Loucy (cell line): Measurements from ENCODE around the gene ANXA5.

Experiments
- H2AFZ ChIP-seq: fragments of 200-600 bp; sonication (generic); 2 replicates; pipeline ENCODE4 v1.6.0; 2016; ENCODE audit warnings: antibody characterized with exemption, mild to moderate bottlenecking, low read length, moderate library complexity
- H3F3A ChIP-seq: fragments of 200-600 bp; 2 replicates; pipeline ENCODE4 v1.6.0; 2016; ENCODE audit warnings: antibody characterized with exemption, low read depth, mild to moderate bottlenecking
- H3K27me3 ChIP-seq: fragments of 200-600 bp; sonication (generic); 2 replicates; pipeline ENCODE4 v1.6.1; 2014; ENCODE audit warnings: low read length, mild to moderate bottlenecking; ENCODE audit not compliant: insufficient read depth, poor library complexity, severe bottlenecking
- H3K36me3 ChIP-seq: fragments of 200-600 bp; sonication (generic); 2 replicates; pipeline ENCODE4 v1.6.1; 2016; ENCODE audit warnings: low read length; ENCODE audit not compliant: insufficient read depth
- H3K4me1 ChIP-seq: fragments of 200-600 bp; sonication (generic); 2 replicates; pipeline ENCODE4 v1.5.1; 2014; ENCODE audit warnings: low read length, mild to moderate bottlenecking; ENCODE audit not compliant: insufficient read depth, poor library complexity, severe bottlenecking
- H3K4me2 ChIP-seq: fragments of 200-600 bp; sonication (generic); 2 replicates; pipeline ENCODE4 v1.6.0; 2014; ENCODE audit warnings: antibody characterized with exemption, low read length, low read depth, mild to moderate bottlenecking; ENCODE audit not compliant: poor library complexity, severe bottlenecking
- H3K4me3 ChIP-seq: fragments of 200-600 bp; sonication (generic); 2 replicates; pipeline ENCODE4 v1.5.1; 2014; ENCODE audit warnings: low read length, mild to moderate bottlenecking, mixed read lengths; ENCODE audit not compliant: poor library complexity, severe bottlenecking
- H3K79me2 ChIP-seq: fragments of 200-600 bp; sonication (generic); 2 replicates; pipeline ENCODE4 v1.6.1; 2014; ENCODE audit warnings: low read length; ENCODE audit not compliant: insufficient read depth
- H3K9ac ChIP-seq: fragments of 200-600 bp; sonication (generic); 2 replicates; pipeline ENCODE4 v1.6.0; 2014; ENCODE audit warnings: mild to moderate bottlenecking, low read depth, low read length, moderate library complexity; ENCODE audit not compliant: poor library complexity, severe bottlenecking
- H3K9me2 ChIP-seq: fragments of 200-600 bp; sonication (generic); replicated peaks from 2 replicates; pipeline ENCODE4 v1.6.1; 2016; ENCODE audit warnings: low read depth, low read length, mixed read lengths
- H3K9me3 ChIP-seq: fragments of 200-600 bp; sonication (generic); 2 replicates; pipeline ENCODE4 v1.6.1; 2014; ENCODE audit warnings: mild to moderate bottlenecking, antibody characterized with exemption, low read length, low read depth; ENCODE audit not compliant: insufficient read depth
- H4K20me1 ChIP-seq: fragments of 200-600 bp; sonication (generic); 2 replicates; pipeline ENCODE4 v1.6.0; 2014; ENCODE audit warnings: antibody characterized with exemption, low read length, mild to moderate bottlenecking; ENCODE audit not compliant: insufficient read depth, poor library complexity, severe bottlenecking
- CTCF ChIP-seq: fragments of 200-600 bp; sonication (generic); conservative IDR thresholded peaks from 2 replicates; pipeline ENCODE4 v1.5.1; 2014; ENCODE audit warnings: mild to moderate bottlenecking, antibody characterized with exemption, low read length
- EZH2phosphoT487 ChIP-seq: fragments of 200-600 bp; IDR thresholded peaks from 2 replicates; pipeline ENCODE4 v1.6.1; 2018; ENCODE audit warnings: antibody characterized with exemption, mild to moderate bottlenecking, moderate library complexity, borderline replicate concordance

The ANXA5 gene

GRCh38 chr4:121686255-121686654, 10.5 kb downstream of the ANXA5 start:
- no peak overlapping the region for H3K9ac ChIP-seq
- no peak overlapping the region for H2AFZ ChIP-seq
- no peak overlapping the region for H3K4me3 ChIP-seq
- H3K9me2 ChIP-seq = no peaks in the 10 kb centered on the region
- no peaks in the 10 kb centered on the region for H4K20me1 ChIP-seq
- TF ChIP-seq EZH2phosphoT487 = no peak
- no peak overlapping the region for H3K4me2 ChIP-seq
- H3K36me3 ChIP-seq = no peaks in the 10 kb centered on the region
- H3F3A ChIP-seq = no peaks in the 10 kb centered on the region
- H3K4me1 ChIP-seq = no peaks in the 10 kb centered on the region
- no peaks in the 10 kb centered on the region for H3K27me3 ChIP-seq
- H3K79me2 ChIP-seq = no peaks in the 10 kb centered on the region
- no peaks in the 10 kb centered on the region for H3K9me3 ChIP-seq

- Histone ChIP-seq H3K79me2 (no peaks in the 10 kb centered on the region), H3K9me2 (no peaks in the 10 kb centered on the region), H3K9ac (no peak overlapping the region), H3K4me2 (no peak overlapping the region), H3K9me3 (no peaks in the 10 kb centered on the region), H3K27me3 (no peaks in the 10 kb centered on the region), H2AFZ (no peak overlapping the region), H3K4me3 (no peak overlapping the region), H3F3A (no peaks in the 10 kb centered on the region), H4K20me1 (no peaks in the 10 kb centered on the region), H3K36me3 (no peaks in the 10 kb centered on the region), H3K4me1 (no peaks in the 10 kb centered on the region)
- TF ChIP-seq CTCF (no peak), EZH2phosphoT487 (no peak)
Measured at GRCh38 chr4:121685257-121685656, 11.5 kb downstream of the ANXA5 start.

GRCh38 chr4:121684561-121684960, 12.2 kb downstream of the ANXA5 start:
- Histone ChIP-seq H3K36me3 (no peaks in the 10 kb centered on the region), H3K4me2 (no peak overlapping the region), H3K79me2 (no peaks in the 10 kb centered on the region), H4K20me1 (no peaks in the 10 kb centered on the region), H3K4me1 (no peaks in the 10 kb centered on the region), H3K9me3 (no peaks in the 10 kb centered on the region), H3K4me3 (no peak overlapping the region), H3F3A (no peaks in the 10 kb centered on the region), H2AFZ (no peak overlapping the region), H3K27me3 (no peaks in the 10 kb centered on the region), H3K9ac (no peak overlapping the region), H3K9me2 (no peaks in the 10 kb centered on the region)
- TF ChIP-seq CTCF (no peak), EZH2phosphoT487 (no peak)

GRCh38 chr4:121684016-121684415, 12.8 kb downstream of the ANXA5 start:
- H3K79me2 ChIP-seq = no peaks in the 10 kb centered on the region
- no peaks in the 10 kb centered on the region for H3F3A ChIP-seq

More at GRCh38 chr4:121684016-121684415, 12.8 kb downstream of the ANXA5 start:
- Histone ChIP-seq H3K36me3 (no peaks in the 10 kb centered on the region), H3K27me3 (no peaks in the 10 kb centered on the region), H3K4me3 (no peak overlapping the region), H3K4me1 (no peaks in the 10 kb centered on the region), H3K9me2 (no peaks in the 10 kb centered on the region), H3K9me3 (no peaks in the 10 kb centered on the region), H3K9ac (no peak overlapping the region), H2AFZ (no peak overlapping the region), H3K4me2 (no peak overlapping the region), H4K20me1 (no peaks in the 10 kb centered on the region)
- TF ChIP-seq EZH2phosphoT487 = no peak
- TF ChIP-seq CTCF = no peak
